CD4-positive, alpha-beta T cell (primary cell): ENCODE data around the gene RNASE1. TPM values are rescaled to one million over a fixed set of nuclear protein-coding genes. Genes with fewer than 3 reads are reported as not detected.

Source experiments
- ATAC-seq: fragments of 200-7000 bp; cut with Tn5 transposase; one replicate; pipeline ENCODE4 v1.10.0; 2022; ENCODE audit warnings: mild to moderate bottlenecking; ENCODE audit not compliant: poor library complexity
- CTCF ChIA-PET: fragments of 350-600 bp; sonication (Branson Sonifier 250); formaldehyde crosslinking; loops from one replicate; lab custom pipeline; 2021; ENCODE audit warnings: antibody characterized with exemption, inconsistent platforms; lab: Charles Lee
- POLR2A ChIA-PET: fragments of 350-600 bp; sonication (Branson Sonifier 250); formaldehyde crosslinking; loops from one replicate; lab custom pipeline; 2021; ENCODE audit warnings: antibody characterized with exemption, inconsistent platforms; lab: Charles Lee
- DNase-seq, 14 experiments: peaks; one replicate each; pipeline ENCODE4 v3.0.0-alpha.2; 2013 to 2020; ENCODE audit warnings: mixed read lengths in 2 of 14
- H3K27ac ChIP-seq, 2 donors: one replicate each; pipeline versions ENCODE4 v1.5.1 to v1.7.0; 2013; ENCODE audit warnings: low read length in 2 of 2, low read depth in 1 of 2, mild to moderate bottlenecking in 1 of 2
- H3K27me3 ChIP-seq, 2 experiments: 1 replicate in 1 of 2; 2 replicates in 1 of 2; pipeline versions ENCODE4 v1.6.1 to v1.7.0; 2013; ENCODE audit warnings: low read length in 2 of 2, control low read depth in 1 of 2, mild to moderate bottlenecking in 1 of 2, moderate library complexity in 1 of 2; ENCODE audit not compliant: insufficient read depth in 2 of 2, control insufficient read depth in 1 of 2
- H3K36me3 ChIP-seq: one replicate; pipeline ENCODE4 v1.6.1; 2013; ENCODE audit warnings: low read length, control low read depth; ENCODE audit not compliant: insufficient read depth
- H3K4me1 ChIP-seq: one replicate; pipeline ENCODE4 v1.6.1; 2013; ENCODE audit warnings: low read length, control low read depth; ENCODE audit not compliant: insufficient read depth
- H3K4me3 ChIP-seq: one replicate; pipeline ENCODE4 v1.5.1; 2013; ENCODE audit warnings: mild to moderate bottlenecking, low read length, moderate library complexity
- H3K9me3 ChIP-seq, 2 experiments: 1 replicate in 1 of 2; 2 replicates in 1 of 2; pipeline versions ENCODE4 v1.6.1 to v1.7.0; 2013; ENCODE audit warnings: low read length in 2 of 2, mild to moderate bottlenecking in 2 of 2, control low read depth in 1 of 2, moderate library complexity in 1 of 2; ENCODE audit not compliant: control insufficient read depth in 1 of 2, insufficient read depth in 1 of 2
- H3K27ac Mint-ChIP-seq: one replicate; pipeline ENCODE4 v1.8.0; 2020; ENCODE audit warnings: mixed read lengths
- H3K27me3 Mint-ChIP-seq: one replicate; pipeline ENCODE4 v1.8.0; 2021; ENCODE audit warnings: mixed read lengths
- H3K36me3 Mint-ChIP-seq: one replicate; pipeline ENCODE4 v1.8.0; 2021; ENCODE audit warnings: low read depth, mixed read lengths
- H3K4me1 Mint-ChIP-seq: one replicate; pipeline ENCODE4 v1.8.0; 2021; ENCODE audit warnings: low read depth, mixed read lengths
- H3K4me3 Mint-ChIP-seq: one replicate; pipeline ENCODE4 v1.8.0; 2020; ENCODE audit warnings: mild to moderate bottlenecking, mixed read lengths
- H3K9me3 Mint-ChIP-seq: one replicate; pipeline ENCODE4 v1.8.0; 2020; ENCODE audit warnings: mixed read lengths
- CTCF ChIP-seq: fragments of 200-600 bp; IDR thresholded peaks from one replicate; pipeline ENCODE4 v1.8.0; 2022; ENCODE audit warnings: antibody characterized with exemption, mild to moderate bottlenecking
- intact Hi-C, 2 experiments: fragments of 100-400 bp; cut with DNase I in 1 of 2; cut with micrococcal nuclease in 1 of 2; formaldehyde crosslinking; loops; one replicate each; pipeline versions ENCODE4 v1.15.1 to v1.9.0; 2023 to 2025; cut with DNase I, micrococcal nuclease
- total RNA-seq, 174 experiments: library from RNA in 2 of 174; stranded (reverse) in 2 of 174; gene quantifications; one replicate each; pipeline ENCODE4 v1.2.3 and lab custom pipeline; 2021 to 2026

Gene RNASE1
- total RNA-seq, 2 experiments from 2014 or later, result not detected

- H3K9me3 ChIP-seq, result no peaks in the 10 kb centered on the region
- H3K4me1 Mint-ChIP-seq, result peaks cover 7% of the 10 kb centered on the region
- H3K27ac ChIP-seq, result no peak overlapping the region
- DNase-seq (no peak), ATAC-seq (no peak)
- peaks cover 3% of the 10 kb centered on the region for H3K4me1 ChIP-seq
- no peak overlapping the region for H3K27ac Mint-ChIP-seq
- H3K9me3 Mint-ChIP-seq, result no peaks in the 10 kb centered on the region
- no peak overlapping the region for H3K4me3 ChIP-seq
- no peak for TF ChIP-seq CTCF
- ChIA-PET CTCF (no interaction called here), POLR2A (no interaction called here)
- H3K36me3 ChIP-seq, result no peaks in the 10 kb centered on the region
- no peaks in the 10 kb centered on the region for H3K36me3 Mint-ChIP-seq
- H3K4me3 Mint-ChIP-seq, result no peak overlapping the region
- peaks cover 6% of the 10 kb centered on the region for H3K27me3 Mint-ChIP-seq
- intact Hi-C loops, result no loop called here
- H3K27me3 ChIP-seq, result no peaks in the 10 kb centered on the region
These were observed 918 bp downstream of the RNASE1 start for GRCh38 chr14:20801726-20802125.

- POLR2A ChIA-PET, result interaction anchor here (0.6 kb wide), 1 partner anchor 61 kb away, joined by 3 read pairs; no protein-coding TSS in a partner anchor
These were observed 2.6 kb downstream of the RNASE1 start for GRCh38 chr14:20799892-20800544.

GRCh38 chr14:20799456-20799891 is 3.2 kb downstream of the RNASE1 start:
- TF ChIP-seq CTCF, result no peak
- Histone ChIP-seq H3K9me3 (no peaks in the 10 kb centered on the region), H3K36me3 (no peaks in the 10 kb centered on the region), H3K27ac (no peak overlapping the region), H3K4me1 (peaks cover 3% of the 10 kb centered on the region), H3K27me3 (no peaks in the 10 kb centered on the region), H3K4me3 (no peak overlapping the region)
- ChIA-PET POLR2A (no interaction called here), CTCF (no interaction called here)
- Mint-ChIP-seq H3K4me1 (peaks cover 7% of the 10 kb centered on the region), H3K27me3 (peaks cover 6% of the 10 kb centered on the region), H3K4me3 (no peak overlapping the region), H3K9me3 (no peaks in the 10 kb centered on the region), H3K36me3 (no peaks in the 10 kb centered on the region), H3K27ac (no peak overlapping the region)
- intact Hi-C loops, result no loop called here
- DNase-seq, result no peak
- ATAC-seq, result no peak

More at GRCh38 chr14:20799892-20800544, 2.6 kb downstream of the RNASE1 start:
- Mint-ChIP-seq H3K27me3 (peaks cover 6% of the 10 kb centered on the region), H3K36me3 (no peaks in the 10 kb centered on the region), H3K27ac (no peak overlapping the region), H3K9me3 (no peaks in the 10 kb centered on the region), H3K4me1 (peaks cover 7% of the 10 kb centered on the region), H3K4me3 (no peak overlapping the region)
- Histone ChIP-seq H3K4me3 (no peak overlapping the region), H3K27me3 (no peaks in the 10 kb centered on the region), H3K4me1 (peaks cover 3% of the 10 kb centered on the region), H3K27ac (no peak overlapping the region), H3K9me3 (no peaks in the 10 kb centered on the region), H3K36me3 (no peaks in the 10 kb centered on the region)
- peak in 2 of 14 experiments; percentile 14 to 31 for DNase-seq
- intact Hi-C loops, result no loop called here
- CTCF ChIA-PET, result no interaction called here
- TF ChIP-seq CTCF, result no peak
- no peak for ATAC-seq
